HG02798 (cell line): Measurements from ENCODE around the gene OR10A2.
"Not testable (repeated sequence)": the region's sequence is repeated elsewhere in the genome, so short reads cannot be mapped to it uniquely, and the experiment has no call there.

ENCODE experiments used
- ATAC-seq: cut with Tn5 transposase; IDR thresholded peaks from one replicate; pipeline ENCODE4 v1.9.1; 2021; ENCODE audit warnings: mild to moderate bottlenecking; ENCODE audit not compliant: unreplicated experiment, poor library complexity

Gene OR10A2

GRCh38 chr11:6862961-6863360 is at the start of gene OR10A2:
Gene OR10A2, plus strand, starts transcription at chr11:6863057. Its CDS starts 6,698 bp downstream, at chr11:6869755.
- ATAC-seq: no peak

DNA sequence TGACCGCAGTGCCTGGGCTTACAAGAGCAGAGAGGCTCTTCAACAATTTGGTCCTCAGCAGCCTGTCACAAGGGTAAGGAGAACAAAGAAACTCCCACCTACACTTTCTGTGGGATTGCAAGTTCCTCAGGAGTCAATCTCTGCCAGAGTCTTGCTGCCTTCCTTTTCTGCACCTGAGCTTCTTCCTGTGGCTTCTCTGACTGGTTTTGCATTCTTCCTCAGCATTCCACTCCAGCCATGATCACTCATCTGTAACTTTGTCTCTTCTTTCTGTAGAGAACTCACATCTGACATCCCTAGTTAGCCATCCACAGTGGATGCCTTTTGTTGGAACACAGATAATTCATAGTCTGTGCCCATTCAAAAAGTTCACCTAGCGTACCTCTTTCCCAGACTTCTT is 49.2 kb upstream of the OR10A2 start:
- no peak for ATAC-seq

DNA sequence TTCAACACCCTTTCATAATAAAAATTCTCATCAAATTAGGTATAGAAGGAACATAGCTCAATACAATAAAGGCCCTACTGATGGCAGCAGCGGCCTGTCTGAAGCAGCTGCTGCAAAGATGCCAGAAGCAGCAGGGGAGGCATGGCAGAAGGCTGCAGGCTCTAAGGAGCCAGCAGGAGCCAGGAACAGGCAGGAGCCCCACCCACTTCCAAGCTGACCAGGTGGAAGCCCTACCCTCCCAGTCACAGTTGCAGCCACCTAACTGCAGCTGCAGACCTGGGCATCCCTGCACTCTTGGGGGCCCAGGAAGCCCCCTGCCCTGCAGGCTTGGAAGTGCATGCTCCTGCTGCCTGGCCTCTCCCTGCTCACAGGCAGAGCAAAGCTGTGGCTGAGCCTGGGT is 45.2 kb upstream of the OR10A2 start:
- ATAC-seq: no peak

DNA sequence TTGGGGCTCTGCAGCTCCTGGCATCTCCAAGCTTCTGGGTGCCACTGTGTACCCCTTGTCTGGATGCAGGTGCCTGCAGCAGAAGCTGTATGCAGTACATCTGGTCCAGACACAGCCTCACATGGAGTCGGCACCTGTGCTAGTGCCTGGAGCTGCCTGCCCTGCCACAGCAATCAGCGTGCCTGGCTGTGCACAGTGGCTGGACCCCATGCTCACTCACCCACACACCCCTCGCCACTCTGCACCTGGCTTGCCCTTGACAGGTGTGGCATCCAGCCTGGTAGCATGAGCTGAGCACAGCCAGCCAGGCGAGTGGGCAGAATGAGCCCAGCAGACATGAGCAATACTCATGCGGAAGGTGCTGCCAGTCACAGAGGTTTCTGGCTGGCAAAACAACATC is 43.9 kb upstream of the OR10A2 start:
- ATAC-seq: no peak

DNA sequence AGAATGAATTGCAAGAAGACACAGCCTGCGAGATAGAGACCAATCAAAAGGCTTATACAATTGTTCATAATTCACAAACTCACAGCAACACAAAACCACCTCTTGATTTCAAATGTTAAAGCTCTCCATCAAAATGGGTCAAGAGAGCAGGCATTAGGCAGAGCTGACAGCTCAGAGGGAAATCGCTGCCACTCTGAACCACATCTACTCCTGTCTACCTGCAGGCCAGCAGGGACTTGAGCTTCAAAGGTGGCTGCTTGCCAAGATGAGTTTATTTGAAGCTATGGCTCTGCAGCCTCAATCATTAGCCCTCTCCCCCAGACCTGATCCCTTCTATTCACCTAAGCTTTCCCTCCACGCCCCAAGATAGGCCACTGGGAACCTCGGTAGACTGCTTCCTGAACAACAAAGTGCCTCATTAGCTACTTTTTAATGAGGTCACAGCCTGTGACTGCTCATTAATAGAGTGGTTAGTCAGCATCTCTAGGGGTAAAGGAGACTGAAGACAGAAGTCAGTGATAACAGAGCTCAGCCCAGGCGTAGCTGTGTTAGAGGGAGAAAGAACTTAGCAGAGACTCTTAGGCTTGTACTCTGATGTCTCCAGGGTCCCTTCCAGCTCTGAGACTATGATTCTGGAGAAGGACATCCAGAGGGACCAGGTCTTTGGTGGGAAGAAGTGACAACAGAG is 38.6 kb upstream of the OR10A2 start:
- no peak for ATAC-seq

- ATAC-seq: no peak
Measured at GRCh38 chr11:6825231-6825744, 37.6 kb upstream of the OR10A2 start.

DNA sequence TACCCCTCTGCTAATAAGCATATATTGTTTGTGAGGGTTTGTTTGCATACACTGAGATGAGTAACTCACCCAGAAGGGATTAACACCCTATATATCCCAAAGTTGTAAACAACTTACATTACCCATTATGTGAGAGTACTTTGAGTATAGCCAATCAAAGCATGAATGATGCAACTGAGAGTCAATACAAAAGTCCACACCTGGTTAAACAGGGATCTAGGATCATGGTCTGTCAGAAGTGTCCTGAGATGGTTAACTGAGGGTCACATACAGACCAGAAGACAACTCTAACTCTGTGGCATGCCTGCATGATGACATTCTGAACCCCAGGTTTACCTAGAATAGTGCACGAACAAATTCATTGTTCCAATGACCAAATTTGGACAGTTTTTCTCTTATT is 34.8 kb upstream of the OR10A2 start:
- no peak for ATAC-seq

GRCh38 chr11:6833356-6833755 is 29.5 kb upstream of the OR10A2 start:
- ATAC-seq: no peak

DNA sequence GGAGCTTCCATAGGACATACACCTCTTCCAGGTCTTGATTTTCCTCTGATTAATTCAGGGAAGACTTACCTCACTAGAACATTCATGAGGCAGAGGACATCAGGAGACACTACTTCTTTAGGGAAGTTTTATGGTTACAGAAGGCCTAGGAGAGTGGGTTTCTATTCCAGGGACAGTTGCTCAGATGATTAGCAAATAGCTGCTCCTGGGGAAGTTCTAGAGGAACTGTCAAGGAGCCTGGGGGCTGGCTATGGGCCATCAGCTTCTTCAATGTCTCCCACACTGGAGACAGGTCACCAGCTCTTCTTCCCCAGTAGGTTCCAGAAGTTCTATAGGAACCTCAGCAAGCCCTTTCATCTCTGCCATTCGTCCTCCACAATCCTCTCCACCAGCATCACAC is 28.8 kb upstream of the OR10A2 start:
- no peak for ATAC-seq

DNA sequence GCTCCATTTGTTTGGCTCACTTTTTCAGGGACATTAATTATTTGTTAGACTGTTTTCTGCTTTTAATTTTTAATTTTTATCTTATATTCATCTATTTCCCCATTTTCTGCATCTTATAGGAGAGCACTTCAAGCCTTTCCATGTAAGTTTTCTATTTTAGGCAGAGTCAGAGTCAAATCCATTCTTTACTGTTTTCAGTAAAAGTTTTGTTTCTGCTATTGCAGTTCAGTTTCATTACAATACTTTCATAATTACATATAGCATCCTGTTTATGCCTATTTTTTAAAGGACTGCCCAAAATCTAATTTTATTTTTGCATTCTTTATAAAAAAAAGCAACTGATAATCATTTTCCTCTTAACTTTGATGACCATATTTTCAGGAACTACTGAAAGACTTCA is 21.2 kb upstream of the OR10A2 start:
- ATAC-seq: no peak

GRCh38 chr11:6843670-6844069 is 19.2 kb upstream of the OR10A2 start:
- no peak for ATAC-seq

GRCh38 chr11:6844356-6844755 is 18.5 kb upstream of the OR10A2 start:
- ATAC-seq: no peak

GRCh38 chr11:6845383-6845782 is 17.5 kb upstream of the OR10A2 start, which contains the start of gene OR10A5:
Gene OR10A5, plus strand, starts transcription at chr11:6845683. Its CDS starts 0 bp downstream, at chr11:6845683.
- ATAC-seq: no peak

- no peak for ATAC-seq
Measured at GRCh38 chr11:6850526-6850925, 12.3 kb upstream of the OR10A2 start.

DNA sequence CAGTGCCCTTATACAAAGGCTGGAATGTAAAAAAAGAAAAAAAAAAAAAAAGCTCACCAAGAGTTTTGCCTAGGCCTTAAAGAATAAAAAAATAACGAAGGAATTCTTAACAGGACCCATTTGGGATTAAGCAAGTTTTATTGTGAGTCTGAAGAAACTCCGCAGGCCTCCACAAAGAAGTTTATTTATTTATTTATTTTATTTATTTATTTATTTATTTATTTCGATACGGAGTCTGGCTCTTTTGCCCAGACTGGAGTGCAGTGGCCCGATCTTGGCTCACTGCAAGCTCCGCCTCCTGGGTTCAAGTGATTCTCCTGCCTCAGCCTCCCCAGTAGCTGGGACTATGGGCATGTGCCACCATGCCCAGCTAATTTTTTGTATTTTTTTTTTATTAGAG is 8.1 kb upstream of the OR10A2 start:
- ATAC-seq: not testable (repeated sequence)

DNA sequence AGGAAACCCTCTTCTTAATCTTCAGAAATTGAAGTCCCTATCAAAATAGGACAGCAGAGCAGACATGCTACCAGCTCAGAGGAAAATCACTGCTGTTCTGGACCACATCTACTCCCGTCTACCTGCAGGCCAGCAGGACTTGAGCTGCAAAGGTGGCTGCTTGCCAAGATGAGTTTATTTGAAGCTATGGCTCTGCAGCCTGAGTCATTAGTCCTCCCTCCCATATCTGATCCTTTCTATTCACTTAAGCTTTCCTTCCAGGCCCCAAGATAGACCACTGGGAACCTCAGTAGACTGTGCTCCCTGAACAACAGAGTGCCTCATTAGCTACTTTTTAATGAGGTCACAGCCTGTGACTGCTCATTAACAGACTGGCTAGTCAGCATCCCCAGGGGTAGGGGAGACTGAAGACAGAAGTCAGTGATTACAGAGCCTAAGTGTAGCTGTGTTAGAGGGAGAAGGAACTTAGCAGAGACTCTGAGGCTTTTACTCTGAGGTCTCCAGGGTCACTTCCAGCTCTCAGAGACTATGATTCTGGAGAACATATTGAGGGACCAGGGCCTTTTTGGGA is 6.8 kb upstream of the OR10A2 start:
- ATAC-seq: no peak

DNA sequence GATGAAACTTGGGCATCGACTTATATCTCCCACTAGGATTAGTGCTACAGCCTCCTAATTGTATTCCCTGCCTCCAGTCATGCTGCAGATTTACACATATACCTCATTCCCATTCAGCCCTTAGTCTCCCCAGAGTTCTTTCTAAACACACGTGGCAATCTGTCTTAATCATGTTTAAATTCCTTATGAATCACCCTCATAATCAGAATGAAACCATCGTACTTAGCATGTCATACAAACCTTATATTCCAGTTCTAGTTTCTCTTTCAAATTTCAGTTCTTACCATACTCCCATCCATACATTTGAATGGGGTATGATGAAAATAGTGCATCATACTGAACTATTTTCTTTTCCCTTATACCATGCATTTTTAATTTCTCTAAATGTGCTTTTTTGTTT is 6.0 kb upstream of the OR10A2 start:
- ATAC-seq: peak; percentile 62

DNA sequence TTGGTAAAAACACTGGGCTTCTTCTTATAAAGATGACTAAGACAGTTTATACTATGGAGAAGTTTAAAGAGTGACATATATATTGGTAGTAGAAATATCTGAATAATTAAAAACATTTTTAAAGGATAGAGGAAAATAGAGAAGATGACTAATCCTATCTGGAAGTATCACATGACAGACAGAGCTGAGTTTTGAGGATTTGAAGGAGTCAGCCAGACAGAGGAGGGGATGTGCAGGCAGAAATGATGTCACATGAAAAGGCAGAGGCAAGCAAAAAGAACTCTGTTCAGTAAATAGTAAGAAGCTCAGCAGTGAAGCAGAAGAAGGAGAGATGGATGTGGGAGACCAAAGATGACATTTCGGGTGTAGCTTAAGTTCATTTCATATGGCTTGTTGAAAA is 1.6 kb downstream of the OR10A2 start:
- no peak for ATAC-seq

DNA sequence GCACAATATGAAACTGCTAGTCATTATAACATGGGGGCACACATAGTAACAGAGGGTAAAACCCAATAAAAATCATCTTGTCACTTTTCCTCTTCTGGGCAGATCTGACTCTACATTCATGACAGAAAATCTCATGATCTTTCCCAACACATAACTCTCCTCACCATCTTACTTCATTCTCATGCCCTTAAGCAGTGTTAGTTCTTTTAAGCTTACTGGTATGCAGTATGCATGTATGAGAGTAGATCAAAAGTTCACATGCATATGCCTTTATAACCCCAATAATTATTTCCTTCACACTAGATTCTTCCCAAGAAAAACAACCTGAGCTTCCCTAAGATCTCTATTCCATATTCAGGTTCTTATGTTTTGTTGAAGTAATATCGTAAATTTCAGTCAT is 8.4 kb downstream of the OR10A2 start:
- no peak for ATAC-seq

DNA sequence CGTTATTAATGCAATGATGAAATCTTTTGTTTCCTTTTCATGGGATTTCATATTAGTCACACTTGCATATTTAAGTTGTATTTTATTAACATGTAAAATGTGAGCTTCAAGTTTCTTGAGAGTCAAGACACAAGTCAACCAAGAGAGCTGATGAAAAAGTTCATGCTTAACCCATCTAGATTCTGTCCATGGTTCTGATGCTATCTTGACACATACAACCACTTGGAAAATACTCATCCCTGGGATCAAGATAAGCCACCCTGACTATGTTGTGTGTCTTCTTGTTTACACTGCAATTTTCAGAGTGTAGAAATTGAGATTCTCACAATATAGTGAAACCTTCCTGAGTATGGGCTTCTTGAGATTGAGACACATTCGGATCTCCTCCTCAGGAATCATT is 12.9 kb downstream of the OR10A2 start:
- no peak for ATAC-seq

DNA sequence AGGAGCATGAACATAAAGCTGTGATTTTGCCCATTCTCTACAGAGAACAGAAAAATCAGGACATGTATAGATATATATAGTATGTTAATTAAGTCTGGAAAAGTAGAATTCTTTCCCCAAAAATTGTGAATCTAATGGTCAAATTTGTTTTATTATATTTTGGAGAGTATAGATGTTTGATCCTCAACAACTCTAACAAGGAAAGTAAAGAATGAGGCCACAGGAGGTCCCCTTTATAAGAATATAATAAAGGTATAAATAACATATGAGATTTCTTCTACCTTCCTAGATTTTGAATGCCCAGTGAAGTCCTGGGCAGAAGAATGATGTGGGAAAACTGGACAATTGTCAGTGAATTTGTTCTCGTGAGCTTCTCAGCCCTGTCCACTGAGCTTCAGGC is 13.5 kb downstream of the OR10A2 start, which contains the start of gene OR10A4:
Gene OR10A4, plus strand, starts transcription at position 301 of the 400 bp plus-strand sequence. Its CDS starts 23 bp downstream, at position 324.
- ATAC-seq: no peak

- no peak for ATAC-seq
Measured at GRCh38 chr11:6876914-6877313, 14.1 kb downstream of the OR10A2 start.
